Ascending aorta (tissue), 2 donors: Measurements from ENCODE around the gene SAP25. TPM values are rescaled to one million over a fixed set of nuclear protein-coding genes. Genes with fewer than 3 reads are reported as not detected.
"Not testable (repeated sequence)": the region's sequence is repeated elsewhere in the genome, so short reads cannot be mapped to it uniquely, and the experiment has no call there.

Experiments used
- DNase-seq, 2 donors: peaks; one replicate each; pipeline ENCODE4 v3.0.0-alpha.2; 2019; ENCODE audit warnings: low spot score in 2 of 2
- H3K27ac ChIP-seq, 2 donors: fragments of 200-600 bp; sonication (generic); one replicate each; pipeline ENCODE4 v1.5.1; 2016 to 2017; ENCODE audit warnings: mild to moderate bottlenecking in 1 of 2
- H3K27me3 ChIP-seq: fragments of 200-600 bp; sonication (generic); one replicate; pipeline ENCODE4 v1.5.1; 2017
- H3K36me3 ChIP-seq, 2 donors: fragments of 200-600 bp; sonication (generic); one replicate each; pipeline ENCODE4 v1.5.1; 2016
- H3K4me1 ChIP-seq, 2 donors: fragments of 200-600 bp; sonication (generic); one replicate each; pipeline ENCODE4 v1.5.1; 2016 to 2017; ENCODE audit warnings: mild to moderate bottlenecking in 1 of 2
- H3K4me3 ChIP-seq, 2 donors: fragments of 200-600 bp; sonication (generic); one replicate each; pipeline ENCODE4 v1.5.1; 2016 to 2017; ENCODE audit warnings: mild to moderate bottlenecking in 1 of 2
- H3K9me3 ChIP-seq, 2 donors: fragments of 200-600 bp; sonication (generic); one replicate each; pipeline ENCODE4 v1.5.1; 2016
- intact Hi-C: fragments of 100-400 bp; cut with DNase I; formaldehyde crosslinking; loops from one replicate; pipeline ENCODE4 v1.15.1; 2023
- total RNA-seq: library from RNA; depleted of rRNA; stranded (reverse); fragments of >200 nt; gene quantifications from one replicate; pipeline ENCODE4 v1.1.0, GENCODE V29; 2016
- TF ChIP-seq, protein P1 (sequence below), 3 experiments: fragments of 200-600 bp in 2 of 3; fragments of 450-650 bp in 1 of 3; sonication (generic) in 2 of 3; IDR thresholded peaks; one replicate each; pipeline ENCODE4 v1.5.1; 2016 to 2019; ENCODE audit warnings: antibody characterized with exemption in 3 of 3, mild to moderate bottlenecking in 1 of 3, moderate library complexity in 1 of 3

The SAP25 gene
- total RNA-seq, 1 donor from 2014 or later, result 11.8 TPM

DNA sequence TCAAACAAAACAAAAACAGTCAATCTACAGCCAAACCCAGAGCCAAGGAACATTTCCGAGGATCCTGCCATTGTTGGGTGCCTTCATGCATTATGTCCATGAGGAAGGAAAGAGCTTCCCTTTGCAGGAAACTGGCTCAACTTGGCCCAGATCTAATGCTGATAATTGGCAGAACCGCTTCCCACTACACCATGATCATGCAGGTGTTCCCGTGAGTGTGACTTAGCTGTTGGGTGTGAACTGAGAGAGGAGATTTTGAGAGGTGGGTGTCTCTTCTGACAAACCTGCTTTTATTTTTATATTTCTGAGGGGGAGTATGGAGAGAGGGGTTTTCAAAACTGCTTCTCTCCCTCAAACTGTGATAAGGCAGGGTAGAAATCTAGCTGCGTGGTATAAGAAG, 14.6 kb downstream of the SAP25 start:
- Histone ChIP-seq H3K4me3 (no peak overlapping the region), H3K27ac (no peak overlapping the region), H3K27me3 (no peaks in the 10 kb centered on the region), H3K9me3 (no peaks in the 10 kb centered on the region), H3K4me1 (no peaks in the 10 kb centered on the region), H3K36me3 (peaks cover 35 to 40% of the 10 kb centered on the region in 2 donors)
- intact Hi-C loops, result loop anchor here (2.0 kb wide), 2 partner anchors 20 to 90 kb away; partner anchors contain the start of gene AGFG2
- DNase-seq, result no peak
- TF ChIP-seq, protein P1, sequence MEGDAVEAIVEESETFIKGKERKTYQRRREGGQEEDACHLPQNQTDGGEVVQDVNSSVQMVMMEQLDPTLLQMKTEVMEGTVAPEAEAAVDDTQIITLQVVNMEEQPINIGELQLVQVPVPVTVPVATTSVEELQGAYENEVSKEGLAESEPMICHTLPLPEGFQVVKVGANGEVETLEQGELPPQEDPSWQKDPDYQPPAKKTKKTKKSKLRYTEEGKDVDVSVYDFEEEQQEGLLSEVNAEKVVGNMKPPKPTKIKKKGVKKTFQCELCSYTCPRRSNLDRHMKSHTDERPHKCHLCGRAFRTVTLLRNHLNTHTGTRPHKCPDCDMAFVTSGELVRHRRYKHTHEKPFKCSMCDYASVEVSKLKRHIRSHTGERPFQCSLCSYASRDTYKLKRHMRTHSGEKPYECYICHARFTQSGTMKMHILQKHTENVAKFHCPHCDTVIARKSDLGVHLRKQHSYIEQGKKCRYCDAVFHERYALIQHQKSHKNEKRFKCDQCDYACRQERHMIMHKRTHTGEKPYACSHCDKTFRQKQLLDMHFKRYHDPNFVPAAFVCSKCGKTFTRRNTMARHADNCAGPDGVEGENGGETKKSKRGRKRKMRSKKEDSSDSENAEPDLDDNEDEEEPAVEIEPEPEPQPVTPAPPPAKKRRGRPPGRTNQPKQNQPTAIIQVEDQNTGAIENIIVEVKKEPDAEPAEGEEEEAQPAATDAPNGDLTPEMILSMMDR (IDR thresholded peaks at IDR 0.05), result no peak

DNA sequence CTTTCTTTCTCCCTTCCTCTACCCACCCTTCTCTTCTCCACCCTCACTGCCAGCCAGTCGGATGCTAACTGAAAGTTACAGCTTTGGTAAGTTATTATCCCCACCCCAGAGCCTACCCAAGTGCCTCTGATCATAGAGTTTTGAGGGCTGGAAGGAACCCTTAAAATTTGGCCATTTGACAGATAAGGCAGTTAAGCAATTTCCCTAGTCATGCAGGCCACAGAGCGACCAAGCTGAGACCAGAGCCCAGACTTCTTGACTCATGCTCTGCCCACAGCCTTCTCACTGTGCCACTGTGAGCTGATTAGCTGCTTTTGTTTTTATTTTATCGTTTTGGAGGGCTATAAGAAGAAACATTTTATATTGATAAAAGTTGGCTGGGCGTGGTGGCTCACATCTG, 17.2 kb downstream of the SAP25 start:
- intact Hi-C loops, result no loop called here
- TF ChIP-seq, protein P1 (IDR thresholded peaks at IDR 0.05), result no peak
- H3K27ac ChIP-seq, result no peak overlapping the region
- H3K4me3 ChIP-seq, result no peak overlapping the region
- no peaks in the 10 kb centered on the region for H3K4me1 ChIP-seq
- H3K27me3 ChIP-seq, result no peaks in the 10 kb centered on the region
- H3K36me3 ChIP-seq, result peaks cover 46 to 49% of the 10 kb centered on the region in 2 donors
- H3K9me3 ChIP-seq, result no peaks in the 10 kb centered on the region
- no peak for DNase-seq

DNA sequence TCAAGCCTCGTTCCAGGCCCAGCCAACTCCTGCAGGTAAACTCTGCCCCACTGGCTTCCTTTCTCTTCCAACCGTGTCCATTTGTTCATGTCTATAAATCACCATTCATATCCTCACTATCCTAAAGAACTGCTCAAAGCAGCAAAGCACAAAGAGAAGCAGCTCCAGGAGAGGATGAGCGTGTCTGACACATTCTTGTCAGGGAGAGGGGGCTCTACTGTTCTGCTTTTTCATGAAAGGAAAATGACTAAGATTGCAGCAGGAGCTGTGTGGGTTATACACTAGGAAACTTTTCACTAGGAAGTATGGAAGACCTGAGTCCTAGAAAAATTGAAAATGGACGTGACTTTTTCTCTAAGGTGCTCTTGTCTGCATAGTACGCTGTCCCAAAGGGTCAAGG, 18.0 kb downstream of the SAP25 start:
- Histone ChIP-seq H3K4me3 (no peak overlapping the region), H3K27ac (no peak overlapping the region), H3K27me3 (no peaks in the 10 kb centered on the region), H3K4me1 (no peaks in the 10 kb centered on the region), H3K36me3 (peaks cover 46 to 53% of the 10 kb centered on the region in 2 donors), H3K9me3 (no peaks in the 10 kb centered on the region)
- no peak for DNase-seq
- intact Hi-C loops, result no loop called here
- TF ChIP-seq, protein P1 (IDR thresholded peaks at IDR 0.05), result no peak

DNA sequence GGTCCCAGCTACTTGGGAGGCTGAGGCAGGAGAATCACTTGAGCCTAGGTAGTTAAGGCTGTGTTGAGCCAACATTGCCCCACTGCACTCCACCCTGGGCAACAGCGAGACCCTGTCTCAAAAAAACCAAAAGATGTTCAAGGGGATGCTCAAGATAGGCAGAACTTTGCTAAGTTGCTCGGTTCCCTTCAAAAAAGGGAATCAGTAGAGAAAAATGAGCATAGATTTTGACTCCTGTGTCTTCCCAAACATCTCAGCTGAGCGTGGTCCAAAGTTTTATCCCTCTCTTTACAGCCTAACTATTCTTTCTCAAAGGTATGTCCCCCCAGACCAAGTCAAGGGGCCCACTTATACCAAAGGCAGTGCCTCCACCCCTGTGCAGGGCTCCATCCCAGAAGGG, 20.7 kb downstream of the SAP25 start:
- intact Hi-C loops, result no loop called here
- TF ChIP-seq, protein P1 (IDR thresholded peaks at IDR 0.05), result no peak
- DNase-seq, result no peak

DNA sequence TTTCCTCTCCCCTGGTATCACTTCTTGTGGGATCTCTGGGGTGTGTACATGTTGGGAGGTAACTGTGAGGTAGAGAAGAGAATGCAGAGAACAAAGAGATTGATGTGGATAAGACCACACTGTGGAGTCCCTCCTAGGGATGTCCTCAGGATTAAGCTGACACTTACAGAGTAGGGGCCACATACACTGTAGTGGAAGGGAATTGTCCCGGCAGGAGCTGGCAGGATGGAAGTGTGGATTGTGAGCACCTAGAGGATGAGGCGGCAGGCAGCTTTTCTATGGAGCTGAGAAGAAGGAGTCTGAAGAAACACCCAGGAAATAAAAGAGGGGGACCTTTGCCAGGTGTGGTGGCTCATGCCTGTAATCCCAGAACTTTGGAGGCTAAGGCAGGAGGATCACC, 21.2 kb downstream of the SAP25 start:
- peaks cover 9 to 11% of the 10 kb centered on the region in 2 donors for H3K4me1 ChIP-seq
- DNase-seq, result no peak
- intact Hi-C loops, result no loop called here
- TF ChIP-seq, protein P1 (IDR thresholded peaks at IDR 0.05), result no peak
- no peaks in the 10 kb centered on the region for H3K9me3 ChIP-seq
- H3K4me3 ChIP-seq, result no peak overlapping the region
- no peak overlapping the region for H3K27ac ChIP-seq
- H3K27me3 ChIP-seq, result no peaks in the 10 kb centered on the region
- H3K36me3 ChIP-seq, result peaks cover 43 to 65% of the 10 kb centered on the region in 2 donors

More for the DNA sequence above, 20.7 kb downstream of the SAP25 start:
- H3K9me3 ChIP-seq, result no peaks in the 10 kb centered on the region
- H3K4me3 ChIP-seq, result no peak overlapping the region
- H3K27me3 ChIP-seq, result no peaks in the 10 kb centered on the region
- H3K4me1 ChIP-seq, result peaks cover 4 to 7% of the 10 kb centered on the region in 2 donors
- no peak overlapping the region for H3K27ac ChIP-seq
- peaks cover 43 to 65% of the 10 kb centered on the region in 2 donors for H3K36me3 ChIP-seq

DNA sequence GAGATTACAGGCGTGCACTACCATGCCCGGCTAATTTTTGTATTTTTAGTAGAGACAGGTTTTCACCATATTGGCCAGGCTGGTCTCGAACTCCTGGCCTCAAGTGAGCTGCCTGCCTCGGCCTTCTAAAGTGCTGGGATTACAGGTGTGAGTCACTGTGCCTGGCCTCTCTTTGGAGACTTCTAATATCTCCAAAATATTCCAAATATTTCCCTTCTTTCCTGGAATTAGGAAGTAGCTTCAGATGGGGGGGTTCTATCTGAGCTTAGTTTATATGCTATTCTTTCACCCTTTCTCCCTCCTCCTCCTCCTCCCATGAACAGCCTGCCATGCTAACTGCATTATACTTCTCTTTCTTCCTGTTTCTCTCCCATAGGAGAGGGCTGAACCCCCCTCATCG, 25.3 kb downstream of the SAP25 start:
- Histone ChIP-seq H3K36me3 (peaks cover 15 to 36% of the 10 kb centered on the region in 2 donors), H3K4me1 (peaks cover 28 to 42% of the 10 kb centered on the region in 2 donors), H3K27ac (peak overlapping the region; percentile 91 to 94)
- intact Hi-C loops, result loop anchor here (5.0 to 10.0 kb wide), 2 partner anchors 124 to 306 kb away; partner anchors contain the start of genes GNB2 and SLC12A9
- H3K4me3 ChIP-seq, H3K9me3 ChIP-seq, DNase-seq, H3K27me3 ChIP-seq: not testable (repeated sequence)
